ENCODE results near the gene PPP1R1B. TPM values are rescaled to one million over a fixed set of nuclear protein-coding genes. Genes with fewer than 3 reads are reported as not detected.

The PPP1R1B gene
- total RNA-seq, 1 donor from 2014 or later = not detected

- ChIA-PET CTCF (interaction anchor here (1.2 kb wide), 1 partner anchor 14 kb away, joined by 5 read pairs; no protein-coding TSS in a partner anchor), POLR2A (interaction anchor here (0.7 kb wide), 2 partner anchors 819 to 1842 kb away, joined by 3 to 4 read pairs; no protein-coding TSS in a partner anchor)
- Mint-ChIP-seq H3K9me3 (no peaks in the 10 kb centered on the region), H3K4me1 (peaks cover 30% of the 10 kb centered on the region), H3K27me3 (peaks cover 46% of the 10 kb centered on the region), H3K4me3 (peak within 1 kb of the TSS; percentile 44), H3K27ac (no peak within 1 kb of the TSS), H3K36me3 (ENCODE audit: low read depth) (no peaks in the 10 kb centered on the region)
- no peak for DNase-seq
- no peak for TF ChIP-seq CTCF (IDR thresholded peaks at IDR 0.05)
- ATAC-seq (ENCODE audit: low read depth) = no peak
- intact Hi-C loops (cut with micrococcal nuclease) = no loop called here
These were observed 19.0 kb upstream of the PPP1R1B start, which contains the start of gene NEUROD2 for GRCh38 chr17:39607851-39608130. Gene NEUROD2, minus strand, starts transcription at chr17:39607920. Its CDS starts 1,321 bp downstream, at chr17:39606599.

GRCh38 chr17:39608142-39608981 lies 18.4 kb upstream of the PPP1R1B start:
- intact Hi-C loops (cut with micrococcal nuclease) = no loop called here
- no peaks in the 10 kb centered on the region for H3K9me3 Mint-ChIP-seq
- no peaks in the 10 kb centered on the region for H3K36me3 Mint-ChIP-seq (ENCODE audit: low read depth)
- ATAC-seq (ENCODE audit: low read depth) (no peak), DNase-seq (no peak)
- no peak overlapping the region for H3K27ac Mint-ChIP-seq
- ChIA-PET POLR2A (interaction anchor here (0.7 kb wide), 2 partner anchors 818 to 1843 kb away, joined by 3 to 4 read pairs; no protein-coding TSS in a partner anchor), CTCF (interaction anchor here (1.2 kb wide), 1 partner anchor 14 kb away, joined by 5 read pairs; no protein-coding TSS in a partner anchor)
- peaks cover 28% of the 10 kb centered on the region for H3K4me1 Mint-ChIP-seq
- H3K27me3 Mint-ChIP-seq = peaks cover 43% of the 10 kb centered on the region
- H3K4me3 Mint-ChIP-seq = no peak overlapping the region
- TF ChIP-seq CTCF (IDR thresholded peaks at IDR 0.05) = no peak

- CTCF ChIA-PET = no interaction called here
- no peak for TF ChIP-seq CTCF (IDR thresholded peaks at IDR 0.05)
- Mint-ChIP-seq H3K36me3 (ENCODE audit: low read depth) (no peaks in the 10 kb centered on the region), H3K27me3 (peaks cover 41% of the 10 kb centered on the region), H3K27ac (no peak overlapping the region), H3K4me1 (peaks cover 19% of the 10 kb centered on the region), H3K4me3 (no peak overlapping the region), H3K9me3 (no peaks in the 10 kb centered on the region)
- intact Hi-C loops (cut with micrococcal nuclease) = no loop called here
- ATAC-seq (ENCODE audit: low read depth) (no peak), DNase-seq (no peak)
- POLR2A ChIA-PET = no interaction called here
These were observed 17.2 kb upstream of the PPP1R1B start for GRCh38 chr17:39609416-39610025.

GRCh38 chr17:39611401-39612112 lies 15.2 kb upstream of the PPP1R1B start:
- TF ChIP-seq CTCF (IDR thresholded peaks at IDR 0.05) = no peak

More at GRCh38 chr17:39611401-39612112, 15.2 kb upstream of the PPP1R1B start:
- Mint-ChIP-seq H3K36me3 (ENCODE audit: low read depth) (no peaks in the 10 kb centered on the region), H3K4me1 (peaks cover 17% of the 10 kb centered on the region), H3K27ac (no peak overlapping the region), H3K9me3 (no peaks in the 10 kb centered on the region), H3K27me3 (peaks cover 33% of the 10 kb centered on the region), H3K4me3 (no peak overlapping the region)
- POLR2A ChIA-PET = no interaction called here
- CTCF ChIA-PET = no interaction called here
- intact Hi-C loops (cut with micrococcal nuclease) = no loop called here
- no peak for ATAC-seq (ENCODE audit: low read depth)
- DNase-seq = no peak

Measured in activated B cell treated with CpG ODN at 0.5 μM for 24 hours (primary cell).